ENCODE data around the gene KIR2DL1. TPM values are rescaled to one million over a fixed set of nuclear protein-coding genes. Genes with fewer than 3 reads are reported as not detected.
"Not testable (repeated sequence)": the region's sequence is repeated elsewhere in the genome, so short reads cannot be mapped to it uniquely, and the experiment has no call there.

KIR2DL1 gene
- total and polyA plus RNA-seq, 12 donors: 0.04 to 0.16 TPM; not detected in 10

DNA sequence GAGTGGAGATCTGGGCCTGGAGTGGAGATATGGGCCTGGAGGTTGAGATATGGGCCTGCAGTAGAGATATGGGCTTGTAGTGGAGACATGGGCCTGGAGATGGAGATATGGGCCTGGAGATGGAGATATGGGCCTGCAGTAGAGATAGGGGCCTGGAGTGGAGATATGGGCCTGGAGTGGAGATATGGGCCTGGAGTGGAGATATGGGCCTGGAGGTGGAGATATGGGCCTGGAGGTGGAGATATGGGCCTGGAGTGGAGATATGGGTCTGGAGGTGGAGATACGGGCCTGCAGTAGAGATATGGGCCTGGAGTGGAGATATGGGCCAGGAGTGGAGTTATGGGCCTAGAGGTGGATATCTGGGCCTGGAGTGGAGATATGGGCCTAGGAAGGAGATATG is 30.9 kb upstream of the KIR2DL1 start:
- Histone ChIP-seq H3K4me3 (no peak overlapping the region), H3K27me3 (peaks cover 0 to 3% (median 0%) of the 10 kb centered on the region in 7 donors), H3K27ac (no peak overlapping the region), H3K4me1 (no peaks in the 10 kb centered on the region), H3K36me3 (no peaks in the 10 kb centered on the region), H3K9me3 (peaks cover 0 to 10% (median 0%) of the 10 kb centered on the region in 11 donors)
- intact Hi-C loops (cut with DNase I): loop anchor here in 3 of 10 donors (2.0 to 10.0 kb wide), 3 partner anchors 106 to 110 kb away; no protein-coding TSS in a partner anchor
- TF ChIP-seq CTCF (IDR thresholded peaks at IDR 0.05): no peak
- 50 to 81% methylated on average over 1 of the region's 1 CpG for WGBS, 2 donors
- ATAC-seq (no peak), DNase-seq (no peak)

DNA sequence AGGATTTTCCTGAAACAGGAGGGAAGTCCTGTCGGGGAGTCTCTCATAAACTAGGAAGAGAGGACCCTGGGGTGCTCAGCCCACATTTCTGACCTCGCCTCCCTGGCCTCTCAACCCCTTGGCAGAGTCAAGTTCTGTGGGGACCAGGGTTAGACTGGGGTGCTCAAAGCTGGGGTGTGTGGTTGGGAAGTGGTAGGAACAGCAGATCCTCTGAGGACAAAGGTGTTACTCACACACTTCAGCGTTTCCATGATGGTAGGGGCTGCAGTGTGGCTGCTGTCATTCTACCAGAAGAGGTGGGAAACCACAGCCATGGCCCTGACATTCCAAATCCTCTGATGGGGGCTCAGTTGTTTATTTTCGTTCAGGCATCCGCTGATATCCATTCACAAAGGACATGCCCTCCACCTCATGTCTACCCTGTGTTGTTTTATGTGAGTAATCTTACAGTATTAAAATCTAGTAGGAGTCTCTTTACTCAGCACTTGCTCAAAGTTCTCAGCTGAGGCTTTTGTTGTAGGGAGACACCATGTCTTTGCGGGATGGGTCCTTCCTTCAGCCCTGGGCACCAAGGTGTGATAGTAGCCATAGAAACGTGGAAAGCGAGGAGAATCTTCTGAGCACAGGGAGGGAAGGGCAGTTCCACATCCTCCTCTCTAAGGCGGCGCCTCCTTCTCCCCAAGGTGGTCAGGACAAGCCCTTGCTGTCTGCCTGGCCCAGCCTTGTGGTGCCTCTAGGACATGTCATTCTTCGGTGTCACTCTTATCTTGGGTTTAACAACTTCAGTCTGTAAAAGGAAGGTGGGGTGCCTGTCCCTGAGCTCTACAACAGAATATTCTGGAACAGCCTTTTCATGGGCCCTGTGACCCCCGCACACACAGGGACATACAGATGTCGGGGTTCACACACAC is 29.8 kb upstream of the KIR2DL1 start:
- H3K27me3 ChIP-seq: peaks cover 0 to 3% (median 0%) of the 10 kb centered on the region in 7 donors
- ATAC-seq (no peak), DNase-seq (no peak)
- 71 to 73% methylated on average over 13 of the region's 13 CpGs for WGBS, 2 donors
- no peaks in the 10 kb centered on the region for H3K4me1 ChIP-seq
- H3K4me3 ChIP-seq: no peak overlapping the region
- intact Hi-C loops (cut with DNase I): loop anchor here in 3 of 10 donors (2.0 to 10.0 kb wide), 3 partner anchors 105 to 109 kb away; no protein-coding TSS in a partner anchor
- H3K9me3 ChIP-seq: no peaks in the 10 kb centered on the region
- H3K36me3 ChIP-seq: no peaks in the 10 kb centered on the region
- TF ChIP-seq CTCF (IDR thresholded peaks at IDR 0.05): no peak
- no peak overlapping the region for H3K27ac ChIP-seq

- H3K27ac ChIP-seq; intact Hi-C loops (cut with DNase I); H3K36me3 ChIP-seq; H3K27me3 ChIP-seq; H3K9me3 ChIP-seq; H3K4me3 ChIP-seq; ATAC-seq; DNase-seq; H3K4me1 ChIP-seq: not testable (repeated sequence)
- WGBS, 2 donors: 54 to 61% methylated on average over 5 of the region's 5 CpGs
Observed at GRCh38 chr19:54741950-54742349, 27.6 kb upstream of the KIR2DL1 start.

DNA sequence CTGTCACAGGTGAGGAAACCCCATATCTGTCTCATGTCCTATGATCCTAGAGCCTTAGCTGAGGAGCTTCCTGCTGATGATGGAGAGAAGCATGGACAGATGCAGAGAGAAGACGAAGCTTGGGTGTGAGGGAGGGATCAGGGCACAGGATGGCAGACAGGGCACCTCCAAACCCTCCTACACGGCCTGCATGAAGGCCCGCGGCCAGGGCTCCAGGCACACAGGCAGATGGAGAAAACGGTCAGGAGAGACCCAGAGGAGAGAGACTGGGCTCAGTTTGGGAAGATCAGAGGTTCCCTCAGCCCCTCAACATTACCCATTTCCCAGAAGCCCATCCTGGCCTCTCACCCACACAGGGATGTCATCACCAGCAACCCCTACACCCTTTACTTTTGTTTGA is 25.5 kb upstream of the KIR2DL1 start:
- H3K9me3 ChIP-seq; H3K27me3 ChIP-seq; H3K27ac ChIP-seq; DNase-seq; H3K4me3 ChIP-seq; H3K36me3 ChIP-seq; intact Hi-C loops (cut with DNase I); H3K4me1 ChIP-seq; ATAC-seq: not testable (repeated sequence)
- WGBS, 2 donors: 69 to 70% methylated on average over 5 of the region's 5 CpGs

GRCh38 chr19:54747614-54748322 is 21.8 kb upstream of the KIR2DL1 start:
- intact Hi-C loops (cut with DNase I); H3K4me3 ChIP-seq; H3K36me3 ChIP-seq; ATAC-seq; H3K27ac ChIP-seq; H3K4me1 ChIP-seq; H3K9me3 ChIP-seq; H3K27me3 ChIP-seq; DNase-seq: not testable (repeated sequence)
- 70 to 71% methylated on average over 9 of the region's 9 CpGs for WGBS, 2 donors

DNA sequence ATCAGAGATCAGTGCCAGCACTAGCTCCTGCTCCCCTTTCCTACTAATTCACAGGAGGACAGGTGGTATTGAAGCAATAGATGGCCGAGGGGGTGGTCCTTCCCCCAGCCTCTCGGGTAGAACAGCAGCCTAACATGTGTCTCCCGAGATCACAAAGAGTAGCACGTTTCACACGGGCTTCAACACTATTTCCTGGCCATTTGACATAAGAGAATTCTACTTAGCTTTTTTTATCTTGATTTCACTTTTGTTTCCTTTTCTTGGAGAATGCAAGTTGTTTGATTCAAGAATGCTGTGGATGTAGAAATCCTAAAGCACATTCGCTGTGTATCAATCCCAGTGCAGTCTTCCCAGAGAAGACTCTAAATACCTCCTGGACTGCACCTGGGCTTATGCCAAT is 19.3 kb upstream of the KIR2DL1 start:
- H3K4me3 ChIP-seq; H3K9me3 ChIP-seq; H3K27me3 ChIP-seq; DNase-seq; H3K36me3 ChIP-seq; H3K27ac ChIP-seq; intact Hi-C loops (cut with DNase I); ATAC-seq; H3K4me1 ChIP-seq: not testable (repeated sequence)
- 38 to 41% methylated on average over 6 of the region's 6 CpGs for WGBS, 2 donors

- H3K9me3 ChIP-seq; H3K4me3 ChIP-seq; DNase-seq; intact Hi-C loops (cut with DNase I); H3K27ac ChIP-seq; H3K27me3 ChIP-seq; H3K36me3 ChIP-seq; H3K4me1 ChIP-seq; ATAC-seq: not testable (repeated sequence)
- WGBS, 2 donors: 64 to 69% methylated on average over 10 to 11 of the region's 12 CpGs
Observed at GRCh38 chr19:54756204-54757110, 13.1 kb upstream of the KIR2DL1 start.

- H3K4me3 ChIP-seq; ATAC-seq; intact Hi-C loops (cut with DNase I); H3K9me3 ChIP-seq; H3K36me3 ChIP-seq; H3K4me1 ChIP-seq; DNase-seq; H3K27me3 ChIP-seq; H3K27ac ChIP-seq: not testable (repeated sequence)
- WGBS, 2 donors: 57 to 58% methylated on average over 6 of the region's 6 CpGs
Observed at GRCh38 chr19:54758577-54758976, 11.0 kb upstream of the KIR2DL1 start.

All from heart right ventricle (tissue), 16 donors.